Measurements from ENCODE around the gene FAM89A. TPM values are rescaled to one million over a fixed set of nuclear protein-coding genes. Genes with fewer than 3 reads are reported as not detected.

FAM89A gene
- total RNA-seq, 1 experiment from 2014 or later, result 23.6 TPM

DNA sequence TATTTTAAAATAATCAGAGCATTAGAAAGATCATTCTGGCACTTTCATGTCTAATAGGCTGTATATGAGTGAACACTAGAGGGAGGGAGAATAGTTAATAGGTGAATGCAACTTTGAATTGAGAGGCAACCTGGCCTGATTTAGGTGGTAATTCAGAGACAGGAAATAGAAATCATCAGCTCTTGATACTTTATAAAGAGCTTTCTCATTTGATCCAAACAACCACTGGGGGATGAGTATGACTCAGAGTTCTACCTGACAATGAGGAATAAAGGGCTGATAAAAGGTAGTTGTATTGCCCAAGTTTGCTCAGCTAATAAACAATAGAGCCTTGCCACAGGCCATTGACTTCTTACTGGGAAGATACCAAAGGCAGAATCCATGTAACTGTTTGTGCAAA lies 5.2 kb upstream of the FAM89A start:
- Histone ChIP-seq H2AFZ (ENCODE audit: low read depth, low read length, poor library complexity, severe bottlenecking) (no peak overlapping the region), H3K9me2 (ENCODE audit: insufficient read depth) (no peaks in the 10 kb centered on the region), H3K9ac (ENCODE audit: low read length) (no peak overlapping the region), H3K4me1 (ENCODE audit: control insufficient read depth in 1 of 2, insufficient read depth in 2 of 2, low read length in 2 of 2) (peaks cover 0 to 4% of the 10 kb centered on the region in 2 experiments; a peak in 1 of 4 replicates), H4K20me1 (ENCODE audit: insufficient read depth) (no peaks in the 10 kb centered on the region), H3K79me2 (ENCODE audit: insufficient read depth, low read length) (no peaks in the 10 kb centered on the region), H3K4me2 (ENCODE audit: low read length) (no peak overlapping the region), H3K9me3 (ENCODE audit: control insufficient read depth in 1 of 2, insufficient read depth in 1 of 2, low read depth in 1 of 2, low read length in 2 of 2) (peaks cover 6 to 9% of the 10 kb centered on the region in 2 experiments; a peak in 1 of 4 replicates), H3K4me3 (replicated peaks in 1 of 2; ENCODE audit: low read depth in 1 of 2, low read length in 2 of 2) (no peak overlapping the region), H3K27ac (ENCODE audit: low read depth, low read length) (no peak overlapping the region), H3K27me3 (ENCODE audit: insufficient read depth, low read length) (peaks cover 8% of the 10 kb centered on the region), H3K36me3 (ENCODE audit: control insufficient read depth in 1 of 2, insufficient read depth in 2 of 2, low read length in 2 of 2) (no peaks in the 10 kb centered on the region)
- no peak for TF ChIP-seq EZH2 (IDR thresholded peaks at IDR 0.05)
- no peak for TF ChIP-seq CBX3 (IDR thresholded peaks at IDR 0.05; ENCODE audit: low read depth)
- no peak for TF ChIP-seq SIN3A (IDR thresholded peaks at IDR 0.05; ENCODE audit: low read depth)
- TF ChIP-seq, protein P1, sequence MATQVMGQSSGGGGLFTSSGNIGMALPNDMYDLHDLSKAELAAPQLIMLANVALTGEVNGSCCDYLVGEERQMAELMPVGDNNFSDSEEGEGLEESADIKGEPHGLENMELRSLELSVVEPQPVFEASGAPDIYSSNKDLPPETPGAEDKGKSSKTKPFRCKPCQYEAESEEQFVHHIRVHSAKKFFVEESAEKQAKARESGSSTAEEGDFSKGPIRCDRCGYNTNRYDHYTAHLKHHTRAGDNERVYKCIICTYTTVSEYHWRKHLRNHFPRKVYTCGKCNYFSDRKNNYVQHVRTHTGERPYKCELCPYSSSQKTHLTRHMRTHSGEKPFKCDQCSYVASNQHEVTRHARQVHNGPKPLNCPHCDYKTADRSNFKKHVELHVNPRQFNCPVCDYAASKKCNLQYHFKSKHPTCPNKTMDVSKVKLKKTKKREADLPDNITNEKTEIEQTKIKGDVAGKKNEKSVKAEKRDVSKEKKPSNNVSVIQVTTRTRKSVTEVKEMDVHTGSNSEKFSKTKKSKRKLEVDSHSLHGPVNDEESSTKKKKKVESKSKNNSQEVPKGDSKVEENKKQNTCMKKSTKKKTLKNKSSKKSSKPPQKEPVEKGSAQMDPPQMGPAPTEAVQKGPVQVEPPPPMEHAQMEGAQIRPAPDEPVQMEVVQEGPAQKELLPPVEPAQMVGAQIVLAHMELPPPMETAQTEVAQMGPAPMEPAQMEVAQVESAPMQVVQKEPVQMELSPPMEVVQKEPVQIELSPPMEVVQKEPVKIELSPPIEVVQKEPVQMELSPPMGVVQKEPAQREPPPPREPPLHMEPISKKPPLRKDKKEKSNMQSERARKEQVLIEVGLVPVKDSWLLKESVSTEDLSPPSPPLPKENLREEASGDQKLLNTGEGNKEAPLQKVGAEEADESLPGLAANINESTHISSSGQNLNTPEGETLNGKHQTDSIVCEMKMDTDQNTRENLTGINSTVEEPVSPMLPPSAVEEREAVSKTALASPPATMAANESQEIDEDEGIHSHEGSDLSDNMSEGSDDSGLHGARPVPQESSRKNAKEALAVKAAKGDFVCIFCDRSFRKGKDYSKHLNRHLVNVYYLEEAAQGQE (IDR thresholded peaks at IDR 0.05; ENCODE audit: low read depth), result no peak
- no peak for TF ChIP-seq TCF7L2 (IDR thresholded peaks at IDR 0.05; ENCODE audit: borderline replicate concordance, extremely low read depth, insufficient read depth, insufficient read length)
- TF ChIP-seq ZFX (IDR thresholded peaks at IDR 0.05), result no peak
- intact Hi-C loops (cut with micrococcal nuclease), result no loop called here
- CTCF ChIA-PET, result no interaction called here
- ATAC-seq, result no peak
- RAD21 ChIA-PET (ENCODE audit: low non-redundant PET in 1 of 2, low total read pairs in 2 of 2, uncharacterized antibody in 2 of 2, unreplicated experiment in 2 of 2), result no interaction called here
- POLR2A ChIA-PET, result no interaction called here
- DNase-seq (ENCODE audit: low read depth, low spot score), result no peak
- BruUV-seq (replicated peaks), result no TSS peak

DNA sequence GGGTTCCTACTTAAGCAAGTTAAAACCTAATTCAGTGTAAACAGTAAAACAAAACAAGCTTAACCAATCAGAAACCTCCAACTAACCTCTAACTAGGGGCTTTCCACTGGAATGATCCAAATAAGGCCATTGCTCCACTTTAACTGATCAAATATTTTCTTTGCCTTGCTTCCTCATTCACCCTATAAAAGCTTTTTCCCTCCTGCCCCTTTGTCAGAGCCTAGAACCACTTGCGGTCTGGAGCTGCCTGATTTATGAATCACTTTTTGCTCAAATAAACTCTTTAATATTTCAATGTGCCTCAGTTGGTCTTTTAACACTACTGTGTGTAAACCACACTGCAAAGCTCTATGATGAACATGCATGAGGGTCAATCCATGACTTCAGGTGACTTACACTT lies 4.5 kb upstream of the FAM89A start:
- RAD21 ChIA-PET (ENCODE audit: low non-redundant PET in 1 of 2, low total read pairs in 2 of 2, uncharacterized antibody in 2 of 2, unreplicated experiment in 2 of 2), result no interaction called here
- Histone ChIP-seq H3K79me2 (ENCODE audit: insufficient read depth, low read length) (no peaks in the 10 kb centered on the region; the same call in 1 of the 2 replicates), H3K36me3 (ENCODE audit: control insufficient read depth in 1 of 2, insufficient read depth in 2 of 2, low read length in 2 of 2) (no peaks in the 10 kb centered on the region), H3K27ac (ENCODE audit: low read depth, low read length) (no peak overlapping the region), H3K4me3 (replicated peaks in 1 of 2; ENCODE audit: low read depth in 1 of 2, low read length in 2 of 2) (no peak overlapping the region), H2AFZ (ENCODE audit: low read depth, low read length, poor library complexity, severe bottlenecking) (no peak overlapping the region), H3K9me2 (ENCODE audit: insufficient read depth) (no peaks in the 10 kb centered on the region), H3K4me1 (ENCODE audit: control insufficient read depth in 1 of 2, insufficient read depth in 2 of 2, low read length in 2 of 2) (peaks cover 0 to 5% of the 10 kb centered on the region in 2 experiments; a peak in 1 of 4 replicates), H3K9ac (ENCODE audit: low read length) (no peak overlapping the region), H3K4me2 (ENCODE audit: low read length) (no peak overlapping the region), H3K9me3 (ENCODE audit: control insufficient read depth in 1 of 2, insufficient read depth in 1 of 2, low read depth in 1 of 2, low read length in 2 of 2) (peaks cover 6 to 9% of the 10 kb centered on the region in 2 experiments; a peak in 1 of 4 replicates), H3K27me3 (ENCODE audit: insufficient read depth, low read length) (peaks cover 8% of the 10 kb centered on the region), H4K20me1 (ENCODE audit: insufficient read depth) (no peaks in the 10 kb centered on the region)
- DNase-seq (ENCODE audit: low read depth, low spot score) (no peak), ATAC-seq (no peak)
- 0 out of 2 replicates have a peak, but pooled peaks have one; percentile 31 for TF ChIP-seq CBX3 (IDR thresholded peaks at IDR 0.05; ENCODE audit: low read depth)
- TF ChIP-seq POLR2AphosphoS5 (IDR thresholded peaks at IDR 0.05; ENCODE audit: low read depth, low read length), result no peak
- no peak for TF ChIP-seq FOSL1 (IDR thresholded peaks at IDR 0.05; ENCODE audit: low read depth)
- TF ChIP-seq ELF1 (IDR thresholded peaks at IDR 0.05; ENCODE audit: borderline replicate concordance, low read depth), result no peak
- TF ChIP-seq YY1 (IDR thresholded peaks at IDR 0.05; ENCODE audit: extremely low read depth, insufficient replicate concordance, low read depth, low read length), result no peak
- CTCF ChIA-PET, result no interaction called here
- POLR2A ChIA-PET, result no interaction called here
- BruUV-seq (replicated peaks), result no TSS peak
- intact Hi-C loops (cut with micrococcal nuclease), result no loop called here

Measured in HCT116 (cell line).